Stomach (tissue), 19 donors: ENCODE results near the gene CORT. TPM values are rescaled to one million over a fixed set of nuclear protein-coding genes. Genes with fewer than 3 reads are reported as not detected.
A peak's percentile ranks its signal among the peaks of the same experiment; 100 is the strongest.

Experiments
- DNase-seq, 2 donors: peaks; one replicate each; pipeline versions ENCODE4 v3.0.0 to v3.0.0-alpha.2; 2013 to 2019
- H3K27ac ChIP-seq, 5 donors: fragments of 200-600 bp in 4 of 5; sonication (generic) in 4 of 5; one replicate each; pipeline ENCODE4 v1.5.1; 2013 to 2019; ENCODE audit warnings: mild to moderate bottlenecking in 1 of 5, moderate library complexity in 1 of 5
- H3K27me3 ChIP-seq, 3 donors: fragments of 200-600 bp; sonication (generic); one replicate each; pipeline ENCODE4 v1.5.1; 2017 to 2019; ENCODE audit warnings: mixed run types in 1 of 3
- H3K36me3 ChIP-seq, 4 donors: fragments of 200-600 bp; sonication (generic); 1 replicate in 3 of 4; 2 replicates in 1 of 4; pipeline ENCODE4 v1.5.1; 2016 to 2019
- H3K4me1 ChIP-seq, 4 donors: fragments of 200-600 bp; sonication (generic); one replicate each; pipeline ENCODE4 v1.5.1; 2016 to 2019
- H3K4me3 ChIP-seq, 4 donors: fragments of 200-600 bp; sonication (generic) in 3 of 4; one replicate each; pipeline ENCODE4 v1.5.1; 2016 to 2019; ENCODE audit warnings: mild to moderate bottlenecking in 1 of 4
- H3K9me3 ChIP-seq, 4 donors: fragments of 200-600 bp; sonication (generic); one replicate each; pipeline ENCODE4 v1.5.1; 2016 to 2019
- EP300 ChIP-seq: sonication (generic); formaldehyde crosslinking; IDR thresholded peaks from one replicate; pipeline ENCODE4 v1.6.1; 2017; ENCODE audit warnings: antibody characterized with exemption
- POLR2A ChIP-seq, 4 donors: fragments of 450-650 bp; IDR thresholded peaks; one replicate each; pipeline ENCODE4 v1.6.1; 2016; ENCODE audit warnings: antibody characterized with exemption in 4 of 4, control low read depth in 2 of 4, mild to moderate bottlenecking in 1 of 4, moderate library complexity in 1 of 4
- POLR2AphosphoS5 ChIP-seq, 3 donors: sonication (generic); formaldehyde crosslinking; IDR thresholded peaks; one replicate each; pipeline ENCODE4 v1.6.1; 2016; ENCODE audit warnings: antibody characterized with exemption in 3 of 3
- WGBS, 5 donors: extraction: QIAGEN DNeasy Blood & Tissue Kit in 3 of 5; methylation state at CpG; one replicate each; pipeline versions ENCODE4 v1.1.5 to v1.1.7; 2013 to 2018; 5-methylcytosine and 5-hydroxymethylcytosine counted together
- intact Hi-C: fragments of 100-400 bp; cut with DNase I; formaldehyde crosslinking; loops from one replicate; pipeline ENCODE4 v1.15.1; 2023; ENCODE audit warnings: low total_unique reads
- long read RNA-seq, 10 donors: transcript quantifications; one replicate each; lab custom pipeline, GENCODE V29; 2026
- polyA plus RNA-seq, 3 donors: library from polyadenylated mRNA; stranded (reverse); fragments of 200-250 nt; gene quantifications; one replicate each; pipeline ENCODE4 v1.2.3, GENCODE V29; 2013
- total RNA-seq, 5 donors: library from RNA; depleted of rRNA; stranded (reverse); fragments of >200 nt; gene quantifications; one replicate each; pipeline versions ENCODE4 v1.1.0 to v1.2.3, GENCODE V29; 2014 to 2016
- TF ChIP-seq, protein P1 (sequence below), 7 experiments: fragments of 450-650 bp in 4 of 7; fragments of 200-600 bp in 3 of 7; sonication (generic) in 3 of 7; IDR thresholded peaks; one replicate each; pipeline ENCODE4 v1.5.1; 2016 to 2019; ENCODE audit warnings: antibody characterized with exemption in 7 of 7, control low read depth in 2 of 7, mild to moderate bottlenecking in 1 of 7
- donor health status: healthy with polysubstance abuse.
- donor health status: Bipolar disorder and iron deficiency.
- donor health status: healthy.

The CORT gene, protein sequence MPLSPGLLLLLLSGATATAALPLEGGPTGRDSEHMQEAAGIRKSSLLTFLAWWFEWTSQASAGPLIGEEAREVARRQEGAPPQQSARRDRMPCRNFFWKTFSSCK
- total RNA-seq (1 to 10 TPM in 3 of 5 donors, not detected in 2; 1.5 to 4.0 (median 2.0) TPM), polyA plus RNA-seq (under 1 TPM in 1 of 3 donors, not detected in 2; 0.40 TPM)
- long read RNA-seq, donor 1 = 0 reads
- long read RNA-seq, donor 2 = 0 reads
- long read RNA-seq, donor 3 = 0 reads
- long read RNA-seq, donor 4 = 0 reads
- long read RNA-seq, donor 5 = 0 reads
- long read RNA-seq, donor 6 = 0 reads
- long read RNA-seq, donor 7 = 0 reads
- long read RNA-seq, donor 8 = 0 reads
- long read RNA-seq, donor 9, partial matches to known transcripts = 0 of 1 reads
- long read RNA-seq, donor 9, other reads (novel, unspliced or antisense) = 0 of 1 reads
- long read RNA-seq, donor 10 = 0 reads

DNA sequence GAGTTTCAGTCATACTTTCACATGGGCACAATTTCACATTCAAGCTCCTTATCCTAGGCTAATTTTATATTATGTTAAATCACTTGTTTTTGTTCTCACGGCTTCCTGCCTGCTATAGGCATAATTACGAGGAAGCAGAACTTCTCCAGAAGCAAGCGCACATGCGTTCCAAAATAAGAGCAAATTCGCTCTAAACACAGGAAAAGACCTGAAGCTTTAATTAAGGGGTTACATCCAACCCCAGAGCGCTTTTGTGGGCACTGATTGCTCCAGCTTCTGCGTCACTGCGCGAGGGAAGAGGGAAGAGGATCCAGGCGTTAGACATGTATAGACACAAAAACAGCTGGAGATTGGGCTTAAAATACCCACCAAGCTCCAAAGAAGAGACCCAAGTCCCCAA, at the start of gene CORT:
Gene CORT, plus strand, starts transcription at position 281 of the 400 bp plus-strand sequence. CDS start 193 bp downstream, outside the sequence.
- H3K36me3 ChIP-seq = peaks cover 0 to 8% (median 3%) of the 10 kb centered on the region in 4 donors
- H3K4me3 ChIP-seq = no peak within 1 kb of the TSS
- H3K27ac ChIP-seq = no peak within 1 kb of the TSS
- H3K4me1 ChIP-seq = peaks cover 0 to 17% (median 7%) of the 10 kb centered on the region in 4 donors
- H3K9me3 ChIP-seq = no peaks in the 10 kb centered on the region
- TF ChIP-seq, protein P1, sequence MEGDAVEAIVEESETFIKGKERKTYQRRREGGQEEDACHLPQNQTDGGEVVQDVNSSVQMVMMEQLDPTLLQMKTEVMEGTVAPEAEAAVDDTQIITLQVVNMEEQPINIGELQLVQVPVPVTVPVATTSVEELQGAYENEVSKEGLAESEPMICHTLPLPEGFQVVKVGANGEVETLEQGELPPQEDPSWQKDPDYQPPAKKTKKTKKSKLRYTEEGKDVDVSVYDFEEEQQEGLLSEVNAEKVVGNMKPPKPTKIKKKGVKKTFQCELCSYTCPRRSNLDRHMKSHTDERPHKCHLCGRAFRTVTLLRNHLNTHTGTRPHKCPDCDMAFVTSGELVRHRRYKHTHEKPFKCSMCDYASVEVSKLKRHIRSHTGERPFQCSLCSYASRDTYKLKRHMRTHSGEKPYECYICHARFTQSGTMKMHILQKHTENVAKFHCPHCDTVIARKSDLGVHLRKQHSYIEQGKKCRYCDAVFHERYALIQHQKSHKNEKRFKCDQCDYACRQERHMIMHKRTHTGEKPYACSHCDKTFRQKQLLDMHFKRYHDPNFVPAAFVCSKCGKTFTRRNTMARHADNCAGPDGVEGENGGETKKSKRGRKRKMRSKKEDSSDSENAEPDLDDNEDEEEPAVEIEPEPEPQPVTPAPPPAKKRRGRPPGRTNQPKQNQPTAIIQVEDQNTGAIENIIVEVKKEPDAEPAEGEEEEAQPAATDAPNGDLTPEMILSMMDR (IDR thresholded peaks at IDR 0.05) = no peak
- TF ChIP-seq POLR2AphosphoS5 (IDR thresholded peaks at IDR 0.05) (no peak), POLR2A (IDR thresholded peaks at IDR 0.05) (no peak), EP300 (no peak)
- peaks cover 0 to 6% (median 0%) of the 10 kb centered on the region in 3 donors for H3K27me3 ChIP-seq
- DNase-seq = no peak
- 87 to 93% (median 90%) methylated on average over 10 of the region's 10 CpGs for WGBS, 5 donors
- intact Hi-C loops = no loop called here

DNA sequence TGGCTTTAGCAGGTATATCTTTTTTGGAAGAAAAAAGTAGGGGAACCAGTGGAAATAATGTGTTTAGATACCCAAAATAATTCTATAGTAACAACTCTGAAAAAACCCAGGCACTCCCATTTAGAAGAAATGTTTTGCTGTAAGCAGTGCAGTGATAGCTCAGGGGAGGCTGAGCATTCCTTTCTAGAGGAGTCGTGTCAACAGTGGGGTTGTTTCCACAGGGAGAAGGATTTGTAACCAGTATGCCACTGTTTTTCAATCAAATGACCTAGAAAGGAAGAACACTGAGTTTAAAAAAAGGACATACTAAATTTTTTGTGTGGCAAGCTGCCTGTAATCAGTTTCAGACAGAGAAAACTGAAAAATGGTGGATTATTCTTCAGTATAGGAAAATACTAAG, 48.5 kb upstream of the CORT start:
- peak overlapping the region in 2 of 5 donors; percentile 94 to 97 for H3K27ac ChIP-seq
- H3K9me3 ChIP-seq = no peaks in the 10 kb centered on the region
- peaks cover 38 to 52% (median 45%) of the 10 kb centered on the region in 4 donors for H3K36me3 ChIP-seq
- TF ChIP-seq POLR2A (IDR thresholded peaks at IDR 0.05) = no peak
- no peak for TF ChIP-seq EP300
- no peak for TF ChIP-seq POLR2AphosphoS5 (IDR thresholded peaks at IDR 0.05)
- TF ChIP-seq, protein P1 (IDR thresholded peaks at IDR 0.05) = no peak
- no peak for DNase-seq
- intact Hi-C loops = no loop called here
- 67 to 81% (median 76%) methylated on average over 1 of the region's 1 CpG for WGBS, 5 donors
- H3K4me3 ChIP-seq = peak overlapping the region in 2 of 4 donors; percentile 14 to 89
- H3K4me1 ChIP-seq = peaks cover 7 to 37% (median 32%) of the 10 kb centered on the region in 4 donors
- no peaks in the 10 kb centered on the region for H3K27me3 ChIP-seq

DNA sequence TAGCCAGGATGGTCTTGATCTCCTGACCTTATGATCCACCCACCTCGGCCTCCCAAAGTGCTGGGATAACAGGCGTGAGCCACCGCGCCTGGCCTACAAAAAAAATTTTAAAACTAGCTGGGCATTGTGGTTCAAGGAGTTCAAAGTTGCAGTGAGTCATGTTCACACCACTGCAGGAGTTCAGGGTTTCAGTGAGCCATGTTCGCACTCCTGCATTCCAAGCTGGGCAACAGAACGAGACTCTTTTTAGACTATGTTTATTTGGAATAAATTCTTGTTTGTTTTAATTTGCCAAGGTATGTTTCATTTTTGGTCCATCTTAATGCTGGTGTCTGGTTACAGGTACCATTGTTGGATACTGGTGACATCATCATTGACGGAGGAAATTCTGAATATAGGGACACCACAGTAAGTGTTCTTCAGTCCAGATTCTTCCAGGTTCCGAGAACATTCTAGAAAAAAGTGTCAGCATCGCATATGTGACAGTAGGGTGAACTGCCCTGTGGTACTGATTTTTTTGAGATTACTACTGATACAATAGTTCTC, 47.0 kb upstream of the CORT start:
- intact Hi-C loops = no loop called here
- H3K27ac ChIP-seq = no peak overlapping the region
- 94 to 95% (median 95%) methylated on average over 9 of the region's 9 CpGs for WGBS, 5 donors
- H3K27me3 ChIP-seq = no peaks in the 10 kb centered on the region
- H3K36me3 ChIP-seq = peaks cover 52 to 68% (median 60%) of the 10 kb centered on the region in 4 donors
- no peak for TF ChIP-seq POLR2A (IDR thresholded peaks at IDR 0.05)
- TF ChIP-seq, protein P1 (IDR thresholded peaks at IDR 0.05) = no peak
- no peak for TF ChIP-seq EP300
- TF ChIP-seq POLR2AphosphoS5 (IDR thresholded peaks at IDR 0.05) = no peak
- no peak for DNase-seq
- no peak overlapping the region for H3K4me3 ChIP-seq
- no peaks in the 10 kb centered on the region for H3K9me3 ChIP-seq
- peaks cover 7 to 31% (median 28%) of the 10 kb centered on the region in 4 donors for H3K4me1 ChIP-seq

DNA sequence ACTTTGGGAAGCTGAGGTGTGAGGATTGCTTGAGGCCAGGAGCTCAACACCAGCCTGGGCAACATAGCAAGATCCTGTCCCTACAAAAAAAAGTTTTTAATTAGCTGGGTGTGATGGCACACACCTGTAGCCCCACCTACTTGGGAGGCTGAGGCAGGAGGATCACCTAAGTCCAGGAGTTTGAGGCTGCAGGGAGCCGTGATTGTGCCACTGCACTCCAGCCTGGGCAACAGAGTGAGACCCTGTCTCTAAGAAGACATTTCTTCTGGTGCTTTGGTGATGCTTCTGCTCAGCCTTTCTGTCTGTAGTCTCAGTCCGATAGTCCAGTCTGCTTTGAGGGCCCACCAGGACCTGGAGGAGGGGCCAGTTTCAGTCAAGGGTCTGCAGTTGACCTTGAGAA, 42.6 kb upstream of the CORT start:
- Histone ChIP-seq H3K36me3 (peaks cover 95 to 100% (median 100%) of the 10 kb centered on the region in 4 donors), H3K4me3 (no peak overlapping the region), H3K27ac (no peak overlapping the region), H3K4me1 (no peaks in the 10 kb centered on the region), H3K27me3 (no peaks in the 10 kb centered on the region), H3K9me3 (no peaks in the 10 kb centered on the region)
- no peak for DNase-seq
- 85 to 97% (median 92%) methylated on average over 2 of the region's 2 CpGs for WGBS, 5 donors
- intact Hi-C loops = no loop called here
- TF ChIP-seq, protein P1 (IDR thresholded peaks at IDR 0.05) = no peak
- no peak for TF ChIP-seq POLR2AphosphoS5 (IDR thresholded peaks at IDR 0.05)
- no peak for TF ChIP-seq POLR2A (IDR thresholded peaks at IDR 0.05)
- no peak for TF ChIP-seq EP300
